Omental fat pad (tissue), 4 donors: ENCODE data around the gene LRRC45. TPM values are rescaled to one million over a fixed set of nuclear protein-coding genes. Genes with fewer than 3 reads are reported as not detected.

Experiments used
- ATAC-seq: fragments of 150-250 bp; one replicate; pipeline ENCODE4 v1.9.1; 2016; ENCODE audit warnings: mild to moderate bottlenecking, moderate library complexity; ENCODE audit not compliant: low FRiP score
- DNase-seq: peaks from one replicate; pipeline ENCODE4 v3.0.0-alpha.2; 2019; ENCODE audit warnings: low spot score
- total RNA-seq, 4 donors: library from RNA; depleted of rRNA; stranded (reverse); fragments of >200 nt; gene quantifications; one replicate each; pipeline ENCODE4 v1.1.0, GENCODE V29; 2016
- TF ChIP-seq, protein P1 (sequence below), 3 donors: fragments of 450-650 bp; IDR thresholded peaks; one replicate each; pipeline ENCODE4 v1.5.1; 2016 to 2017; ENCODE audit warnings: antibody characterized with exemption in 3 of 3, mild to moderate bottlenecking in 3 of 3, moderate library complexity in 2 of 3

Gene LRRC45
- total RNA-seq, 4 donors from 2014 or later = 4.7 to 12.3 (median 5.6) TPM

DNA sequence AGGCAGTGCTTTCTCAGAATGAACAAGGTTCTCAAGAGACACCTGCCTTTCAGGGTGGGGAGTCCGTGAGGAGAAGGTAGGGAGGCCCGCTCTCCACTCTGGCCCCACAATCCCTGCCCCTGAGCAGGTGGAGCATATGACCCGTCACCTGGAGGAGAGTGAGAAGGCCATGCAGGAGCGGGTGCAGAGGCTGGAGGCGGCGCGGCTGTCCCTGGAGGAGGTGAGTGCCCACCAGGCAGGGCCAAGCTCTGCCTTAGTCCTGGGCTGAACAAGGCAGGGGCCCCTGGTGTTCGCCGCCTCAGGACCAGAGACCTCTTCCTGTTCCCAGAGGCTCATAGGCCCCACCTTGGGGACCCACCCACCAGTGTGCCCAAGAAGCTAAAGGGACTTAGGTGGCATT, 5.9 kb downstream of the LRRC45 start:
- TF ChIP-seq, protein P1, sequence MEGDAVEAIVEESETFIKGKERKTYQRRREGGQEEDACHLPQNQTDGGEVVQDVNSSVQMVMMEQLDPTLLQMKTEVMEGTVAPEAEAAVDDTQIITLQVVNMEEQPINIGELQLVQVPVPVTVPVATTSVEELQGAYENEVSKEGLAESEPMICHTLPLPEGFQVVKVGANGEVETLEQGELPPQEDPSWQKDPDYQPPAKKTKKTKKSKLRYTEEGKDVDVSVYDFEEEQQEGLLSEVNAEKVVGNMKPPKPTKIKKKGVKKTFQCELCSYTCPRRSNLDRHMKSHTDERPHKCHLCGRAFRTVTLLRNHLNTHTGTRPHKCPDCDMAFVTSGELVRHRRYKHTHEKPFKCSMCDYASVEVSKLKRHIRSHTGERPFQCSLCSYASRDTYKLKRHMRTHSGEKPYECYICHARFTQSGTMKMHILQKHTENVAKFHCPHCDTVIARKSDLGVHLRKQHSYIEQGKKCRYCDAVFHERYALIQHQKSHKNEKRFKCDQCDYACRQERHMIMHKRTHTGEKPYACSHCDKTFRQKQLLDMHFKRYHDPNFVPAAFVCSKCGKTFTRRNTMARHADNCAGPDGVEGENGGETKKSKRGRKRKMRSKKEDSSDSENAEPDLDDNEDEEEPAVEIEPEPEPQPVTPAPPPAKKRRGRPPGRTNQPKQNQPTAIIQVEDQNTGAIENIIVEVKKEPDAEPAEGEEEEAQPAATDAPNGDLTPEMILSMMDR (IDR thresholded peaks at IDR 0.05) = no peak
- no peak for ATAC-seq
- no peak for DNase-seq

DNA sequence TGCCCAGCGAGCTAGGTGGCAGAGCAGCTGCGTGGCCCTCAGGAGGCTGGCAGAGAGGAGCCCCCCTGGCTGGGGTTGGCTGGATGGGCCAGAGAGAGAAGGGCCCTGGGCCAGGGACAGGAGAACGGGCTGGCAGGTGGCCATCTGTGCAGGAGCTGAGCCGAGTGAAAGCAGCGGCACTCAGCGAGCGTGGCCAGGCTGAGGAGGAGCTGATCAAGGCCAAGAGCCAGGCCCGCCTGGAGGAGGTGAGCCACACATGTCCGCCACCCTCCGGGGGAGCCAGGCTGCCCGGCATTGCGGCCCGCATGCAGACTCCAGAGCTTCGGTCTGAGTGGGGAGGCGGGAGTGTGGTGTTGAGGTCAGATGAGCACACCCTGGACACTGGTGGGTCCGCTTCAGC, 6.3 kb downstream of the LRRC45 start:
- TF ChIP-seq, protein P1 (IDR thresholded peaks at IDR 0.05) = no peak
- DNase-seq (no peak), ATAC-seq (no peak)

DNA sequence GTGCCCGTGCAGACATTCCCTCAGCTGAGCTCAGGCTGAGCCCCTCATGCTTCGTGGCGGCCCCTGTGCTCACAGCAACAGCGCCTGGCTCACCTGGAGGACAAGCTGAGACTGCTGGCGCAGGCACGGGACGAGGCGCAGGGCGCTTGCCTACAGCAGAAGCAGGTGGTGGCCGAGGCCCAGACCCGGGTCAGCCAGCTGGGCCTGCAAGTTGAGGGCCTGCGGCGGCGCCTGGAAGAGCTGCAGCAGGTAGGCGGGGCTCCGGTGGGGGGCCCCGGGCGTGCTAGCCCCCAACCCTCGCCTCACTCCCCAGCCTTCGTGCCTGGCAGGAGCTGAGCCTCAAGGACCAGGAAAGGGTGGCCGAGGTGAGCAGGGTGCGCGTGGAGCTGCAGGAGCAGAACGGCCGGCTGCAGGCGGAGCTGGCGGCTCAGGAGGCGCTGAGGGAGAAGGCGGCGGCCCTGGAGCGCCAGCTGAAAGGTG, 6.9 kb downstream of the LRRC45 start:
- ATAC-seq (peak; percentile 2), DNase-seq (no peak)
- TF ChIP-seq, protein P1 (IDR thresholded peaks at IDR 0.05) = no peak

DNA sequence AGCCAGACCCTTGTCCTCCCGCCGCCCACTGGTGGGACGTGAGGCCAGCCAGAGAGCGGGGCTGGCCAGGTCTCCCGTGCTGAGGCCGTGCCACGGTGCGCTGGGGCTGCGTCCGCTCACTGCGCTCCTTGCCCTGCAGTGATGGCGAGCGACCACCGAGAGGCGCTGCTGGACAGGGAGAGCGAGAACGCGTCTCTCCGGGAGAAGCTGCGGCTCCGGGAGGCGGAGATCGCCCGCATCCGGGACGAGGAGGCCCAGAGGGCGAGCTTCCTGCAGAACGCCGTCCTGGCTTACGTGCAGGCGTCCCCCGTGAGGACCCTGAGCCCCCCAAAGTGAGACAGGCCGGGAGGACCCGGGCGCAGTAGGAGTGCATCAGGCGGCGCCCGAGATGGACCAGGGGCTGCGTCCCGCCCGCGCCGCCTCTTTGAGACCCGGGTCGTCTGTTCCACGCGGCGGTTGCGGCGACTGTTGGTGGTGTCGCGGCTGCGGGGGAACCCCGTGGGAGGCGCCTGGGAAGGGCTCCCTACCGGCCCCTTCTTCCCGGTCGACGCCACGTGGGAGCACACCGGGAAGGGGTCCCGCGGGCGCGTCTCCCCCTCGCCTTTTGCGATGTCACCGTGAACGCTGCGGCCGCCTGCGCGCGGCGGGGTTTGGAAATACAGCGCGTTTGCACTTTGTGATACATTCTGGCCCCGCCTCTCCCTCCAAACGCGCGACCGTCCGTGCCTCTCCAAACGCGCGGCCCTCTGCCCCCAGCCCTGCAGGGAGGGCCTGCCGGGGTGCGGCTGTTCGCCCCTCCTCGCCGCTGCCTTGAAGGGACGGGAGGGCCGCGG, 7.6 kb downstream of the LRRC45 start:
- ATAC-seq = peak; percentile 67
- TF ChIP-seq, protein P1 (IDR thresholded peaks at IDR 0.05) = peak in 1 of 3 donors; percentile 69
- DNase-seq = no peak

DNA sequence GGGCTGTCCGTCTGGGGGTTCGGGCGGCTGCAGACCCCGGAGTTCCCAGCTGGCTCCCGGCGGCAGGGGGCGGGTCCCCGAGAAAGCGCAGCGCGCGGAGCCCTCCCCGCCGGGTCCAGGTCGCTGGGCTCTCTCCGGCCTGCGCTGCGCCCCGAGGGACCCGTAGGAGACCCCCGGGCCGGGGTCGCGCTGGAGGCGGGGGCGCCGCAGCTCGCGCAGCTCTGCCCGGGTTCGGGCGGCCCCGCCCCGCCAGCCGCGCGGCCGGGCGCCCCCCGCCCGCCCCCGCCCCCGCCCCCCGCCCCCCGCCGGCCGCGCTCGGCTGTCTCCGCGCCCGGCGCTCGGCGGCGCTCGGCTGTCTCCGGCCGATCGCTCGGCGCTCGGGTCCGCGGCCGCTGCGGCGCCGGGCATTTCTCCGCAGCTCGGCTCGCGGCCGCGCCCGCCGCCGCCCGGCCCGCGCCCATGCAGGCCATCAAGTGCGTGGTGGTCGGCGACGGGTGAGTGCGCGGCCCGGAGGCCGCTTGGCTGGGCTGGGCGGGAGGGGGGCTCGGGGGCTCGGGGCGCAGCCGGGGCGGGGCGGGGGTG, 8.3 kb downstream of the LRRC45 start, which contains the start of gene RAC3:
TSS of gene RAC3 (plus strand) at position 376 of the 582 bp plus-strand sequence. CDS start at position 460, 84 bp downstream.
- TF ChIP-seq, protein P1 (IDR thresholded peaks at IDR 0.05) = no peak
- no peak for ATAC-seq

DNA sequence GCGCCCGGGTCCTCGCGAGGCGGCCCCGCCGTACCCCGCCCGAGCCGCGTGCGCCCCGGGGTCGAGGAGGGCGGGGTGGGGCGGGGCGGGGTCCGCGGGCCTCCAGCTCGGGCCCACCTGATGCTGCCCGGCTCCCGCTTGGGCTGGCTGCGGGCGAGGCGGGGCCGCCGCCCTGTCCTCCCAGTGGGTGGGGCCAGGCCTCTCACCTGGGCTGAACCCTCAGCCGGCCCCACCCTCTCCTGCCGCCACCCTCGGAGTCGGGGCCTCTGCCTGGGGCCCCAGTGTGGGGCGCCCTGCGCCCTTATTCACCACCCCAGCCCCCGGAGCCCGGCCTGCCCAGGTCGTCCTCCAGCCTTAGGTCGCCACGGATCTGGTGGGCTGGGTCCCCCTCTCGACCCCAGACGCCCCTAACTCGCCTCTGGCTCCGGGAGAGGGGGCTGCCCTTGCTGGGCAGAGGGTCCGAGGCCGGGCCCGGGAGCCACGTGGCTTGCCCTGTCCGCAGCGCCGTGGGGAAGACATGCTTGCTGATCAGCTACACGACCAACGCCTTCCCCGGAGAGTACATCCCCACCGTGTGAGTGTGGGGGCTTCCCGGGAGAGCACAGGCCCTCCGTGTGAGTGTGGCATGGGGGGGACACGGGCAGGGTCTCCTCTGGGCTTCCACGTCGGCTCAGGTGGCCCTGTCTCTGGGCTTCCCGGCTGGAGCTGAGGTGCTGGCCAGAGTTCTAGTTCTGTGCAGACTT, 9.0 kb downstream of the LRRC45 start:
- ATAC-seq (no peak), DNase-seq (no peak)
- TF ChIP-seq, protein P1 (IDR thresholded peaks at IDR 0.05) = no peak

More for the DNA sequence above, 8.3 kb downstream of the LRRC45 start, which contains the start of gene RAC3:
- DNase-seq = no peak
